ENCODE data around the gene SOCS6.

DNA sequence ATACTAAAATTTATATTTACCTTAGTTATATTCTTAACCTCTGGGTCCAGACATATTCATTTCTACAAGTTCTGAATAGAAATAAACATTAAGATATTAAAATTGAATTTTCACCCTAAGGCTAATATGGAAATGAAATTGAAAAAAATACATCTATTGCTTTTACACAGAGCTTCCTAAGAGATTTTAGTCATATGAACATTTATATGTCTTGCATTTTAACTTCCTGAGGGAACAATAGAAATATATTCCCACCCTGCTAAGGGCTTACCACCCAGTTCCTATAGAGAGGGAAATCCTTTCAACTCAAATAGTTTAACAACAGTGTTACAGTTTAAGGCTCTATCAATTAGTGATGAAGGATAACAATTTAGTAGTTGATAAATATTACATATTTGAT, 60.5 kb downstream of the SOCS6 start:
- TF ChIP-seq CTCF (IDR thresholded peaks at IDR 0.05 in 8 of 11, conservative IDR thresholded peaks at IDR 0.05 in 3 of 11) (no peak), POLR2AphosphoS5 (IDR thresholded peaks at IDR 0.05) (no peak)
